ENCODE data around the gene BICRAL. TPM values are rescaled to one million over a fixed set of nuclear protein-coding genes. Genes with fewer than 3 reads are reported as not detected.
"Not testable (repeated sequence)": the region's sequence is repeated elsewhere in the genome, so short reads cannot be mapped to it uniquely, and the experiment has no call there.

Gene BICRAL
- total and polyA plus RNA-seq, 2 donors: 6.4 to 6.7 TPM

- H3K9me3 ChIP-seq (ENCODE audit: control insufficient read depth in 2 of 2, insufficient read depth in 1 of 2, low read length in 1 of 2): no peaks in the 10 kb centered on the region
- H3K27me3 ChIP-seq (ENCODE audit: control insufficient read depth in 2 of 2, insufficient read depth in 1 of 2, low read length in 1 of 2): no peaks in the 10 kb centered on the region
- WGBS: 95% methylated on average over 3 of the region's 3 CpGs
- peaks cover 9 to 16% of the 10 kb centered on the region in 2 donors for H3K4me1 ChIP-seq (ENCODE audit: control insufficient read depth in 2 of 2, insufficient read depth in 2 of 2, low read length in 2 of 2)
- H3K36me3 ChIP-seq (ENCODE audit: control insufficient read depth in 2 of 2, insufficient read depth in 2 of 2, low read length in 1 of 2): peaks cover 7 to 10% of the 10 kb centered on the region in 2 donors
- no peak for DNase-seq (ENCODE audit: low read depth in 6 of 9, low spot score in 9 of 9)
- H3K4me3 ChIP-seq (ENCODE audit: low read length in 2 of 2): no peak overlapping the region
- H3K27ac ChIP-seq (ENCODE audit: low read depth in 1 of 2, low read length in 1 of 2): no peak overlapping the region
These were observed 95.8 kb downstream of the BICRAL start for GRCh38 chr6:42877695-42878094.

GRCh38 chr6:42879372-42880239 is 97.8 kb downstream of the BICRAL start, which contains the start of gene RPL7L1:
Gene RPL7L1, plus strand, starts transcription at chr6:42879616. Its CDS starts 295 bp downstream, at chr6:42879911.
- H3K27ac ChIP-seq (ENCODE audit: low read depth in 1 of 2, low read length in 1 of 2): peak within 1 kb of the TSS; percentile 95 to 98
- H3K27me3 ChIP-seq (ENCODE audit: control insufficient read depth in 2 of 2, insufficient read depth in 1 of 2, low read length in 1 of 2): no peaks in the 10 kb centered on the region
- H3K36me3 ChIP-seq (ENCODE audit: control insufficient read depth in 2 of 2, insufficient read depth in 2 of 2, low read length in 1 of 2): peaks cover 20 to 29% of the 10 kb centered on the region in 2 donors
- H3K4me1 ChIP-seq (ENCODE audit: control insufficient read depth in 2 of 2, insufficient read depth in 2 of 2, low read length in 2 of 2): peaks cover 9 to 16% of the 10 kb centered on the region in 2 donors
- peak; percentile 77 to 94 (median 85) for DNase-seq (ENCODE audit: low read depth in 6 of 9, low spot score in 9 of 9)
- no peaks in the 10 kb centered on the region for H3K9me3 ChIP-seq (ENCODE audit: control insufficient read depth in 2 of 2, insufficient read depth in 1 of 2, low read length in 1 of 2)
- peak within 1 kb of the TSS; percentile 75 to 86 for H3K4me3 ChIP-seq (ENCODE audit: low read length in 2 of 2)
- WGBS: under 1% methylated on average over 41 of the region's 41 CpGs

- DNase-seq (ENCODE audit: low read depth in 6 of 9, low spot score in 9 of 9); H3K9me3 ChIP-seq (ENCODE audit: control insufficient read depth in 2 of 2, insufficient read depth in 1 of 2, low read length in 1 of 2); H3K27me3 ChIP-seq (ENCODE audit: control insufficient read depth in 2 of 2, insufficient read depth in 1 of 2, low read length in 1 of 2): not testable (repeated sequence)
- H3K27ac ChIP-seq (ENCODE audit: low read depth in 1 of 2, low read length in 1 of 2): peak overlapping the region; percentile 92 to 95
- 20% methylated on average over 25 of the region's 25 CpGs for WGBS
- H3K4me1 ChIP-seq (ENCODE audit: control insufficient read depth in 2 of 2, insufficient read depth in 2 of 2, low read length in 2 of 2): peaks cover 9 to 16% of the 10 kb centered on the region in 2 donors
- peaks cover 27 to 33% of the 10 kb centered on the region in 2 donors for H3K36me3 ChIP-seq (ENCODE audit: control insufficient read depth in 2 of 2, insufficient read depth in 2 of 2, low read length in 1 of 2)
- H3K4me3 ChIP-seq (ENCODE audit: low read length in 2 of 2): peak overlapping the region; percentile 75 to 86
These were observed 98.5 kb downstream of the BICRAL start for GRCh38 chr6:42880240-42880817.

GRCh38 chr6:42880871-42881270 is 99.0 kb downstream of the BICRAL start:
- Histone ChIP-seq H3K36me3 (ENCODE audit: control insufficient read depth in 2 of 2, insufficient read depth in 2 of 2, low read length in 1 of 2) (peaks cover 32 to 38% of the 10 kb centered on the region in 2 donors), H3K4me3 (ENCODE audit: low read length in 2 of 2) (peak overlapping the region; percentile 75 to 86), H3K4me1 (ENCODE audit: control insufficient read depth in 2 of 2, insufficient read depth in 2 of 2, low read length in 2 of 2) (peaks cover 9 to 16% of the 10 kb centered on the region in 2 donors)
- H3K27me3 ChIP-seq (ENCODE audit: control insufficient read depth in 2 of 2, insufficient read depth in 1 of 2, low read length in 1 of 2); DNase-seq (ENCODE audit: low read depth in 6 of 9, low spot score in 9 of 9); H3K9me3 ChIP-seq (ENCODE audit: control insufficient read depth in 2 of 2, insufficient read depth in 1 of 2, low read length in 1 of 2); H3K27ac ChIP-seq (ENCODE audit: low read depth in 1 of 2, low read length in 1 of 2): not testable (repeated sequence)
- 90% methylated on average over 12 of the region's 12 CpGs for WGBS

- peaks cover 5 to 11% of the 10 kb centered on the region in 2 donors for H3K4me1 ChIP-seq (ENCODE audit: control insufficient read depth in 2 of 2, insufficient read depth in 2 of 2, low read length in 2 of 2)
- no peaks in the 10 kb centered on the region for H3K27me3 ChIP-seq (ENCODE audit: control insufficient read depth in 2 of 2, insufficient read depth in 1 of 2, low read length in 1 of 2)
- H3K27ac ChIP-seq (ENCODE audit: low read depth in 1 of 2, low read length in 1 of 2): no peak overlapping the region
- peaks cover 36 to 50% of the 10 kb centered on the region in 2 donors for H3K36me3 ChIP-seq (ENCODE audit: control insufficient read depth in 2 of 2, insufficient read depth in 2 of 2, low read length in 1 of 2)
- H3K4me3 ChIP-seq (ENCODE audit: low read length in 2 of 2): no peak overlapping the region
- peaks cover 0 to 5% of the 10 kb centered on the region in 2 donors for H3K9me3 ChIP-seq (ENCODE audit: control insufficient read depth in 2 of 2, insufficient read depth in 1 of 2, low read length in 1 of 2)
- no peak for DNase-seq (ENCODE audit: low read depth in 6 of 9, low spot score in 9 of 9)
- WGBS: 97% methylated on average over 4 of the region's 4 CpGs
These were observed 103.8 kb downstream of the BICRAL start for GRCh38 chr6:42885702-42886101.

- not testable (repeated sequence) for H3K27ac ChIP-seq (ENCODE audit: low read depth in 1 of 2, low read length in 1 of 2); DNase-seq (ENCODE audit: low read depth in 6 of 9, low spot score in 9 of 9); H3K4me3 ChIP-seq (ENCODE audit: low read length in 2 of 2); H3K9me3 ChIP-seq (ENCODE audit: control insufficient read depth in 2 of 2, insufficient read depth in 1 of 2, low read length in 1 of 2); H3K27me3 ChIP-seq (ENCODE audit: control insufficient read depth in 2 of 2, insufficient read depth in 1 of 2, low read length in 1 of 2)
- H3K4me1 ChIP-seq (ENCODE audit: control insufficient read depth in 2 of 2, insufficient read depth in 2 of 2, low read length in 2 of 2): peaks cover 2 to 14% of the 10 kb centered on the region in 2 donors
- H3K36me3 ChIP-seq (ENCODE audit: control insufficient read depth in 2 of 2, insufficient read depth in 2 of 2, low read length in 1 of 2): peaks cover 29 to 35% of the 10 kb centered on the region in 2 donors
- WGBS: 88% methylated on average over 4 of the region's 4 CpGs
These were observed 106.3 kb downstream of the BICRAL start for GRCh38 chr6:42888201-42888600.

GRCh38 chr6:42889815-42890214 is 108.0 kb downstream of the BICRAL start:
- H3K27me3 ChIP-seq (ENCODE audit: control insufficient read depth in 2 of 2, insufficient read depth in 1 of 2, low read length in 1 of 2): no peaks in the 10 kb centered on the region
- DNase-seq (ENCODE audit: low read depth in 6 of 9, low spot score in 9 of 9): no peak
- 86% methylated on average over 4 of the region's 4 CpGs for WGBS
- peak overlapping the region; percentile 78 to 95 for H3K4me3 ChIP-seq (ENCODE audit: low read length in 2 of 2)
- H3K4me1 ChIP-seq (ENCODE audit: control insufficient read depth in 2 of 2, insufficient read depth in 2 of 2, low read length in 2 of 2): peaks cover 2 to 23% of the 10 kb centered on the region in 2 donors
- H3K36me3 ChIP-seq (ENCODE audit: control insufficient read depth in 2 of 2, insufficient read depth in 2 of 2, low read length in 1 of 2): peaks cover 13 to 19% of the 10 kb centered on the region in 2 donors
- peaks cover 0 to 5% of the 10 kb centered on the region in 2 donors for H3K9me3 ChIP-seq (ENCODE audit: control insufficient read depth in 2 of 2, insufficient read depth in 1 of 2, low read length in 1 of 2)
- H3K27ac ChIP-seq (ENCODE audit: low read depth in 1 of 2, low read length in 1 of 2): peak overlapping the region; percentile 90 to 97

GRCh38 chr6:42890311-42891198 is 108.7 kb downstream of the BICRAL start:
- peak; percentile 85 to 96 (median 91) for DNase-seq (ENCODE audit: low read depth in 6 of 9, low spot score in 9 of 9)
- H3K27me3 ChIP-seq (ENCODE audit: control insufficient read depth in 2 of 2, insufficient read depth in 1 of 2, low read length in 1 of 2): no peaks in the 10 kb centered on the region
- WGBS: under 1% methylated on average over 63 of the region's 63 CpGs
- peaks cover 2 to 23% of the 10 kb centered on the region in 2 donors for H3K4me1 ChIP-seq (ENCODE audit: control insufficient read depth in 2 of 2, insufficient read depth in 2 of 2, low read length in 2 of 2)
- H3K27ac ChIP-seq (ENCODE audit: low read depth in 1 of 2, low read length in 1 of 2): peak overlapping the region; percentile 90 to 97
- H3K36me3 ChIP-seq (ENCODE audit: control insufficient read depth in 2 of 2, insufficient read depth in 2 of 2, low read length in 1 of 2): peaks cover 6 to 15% of the 10 kb centered on the region in 2 donors
- H3K9me3 ChIP-seq (ENCODE audit: control insufficient read depth in 2 of 2, insufficient read depth in 1 of 2, low read length in 1 of 2): peaks cover 0 to 5% of the 10 kb centered on the region in 2 donors
- H3K4me3 ChIP-seq (ENCODE audit: low read length in 2 of 2): peak overlapping the region; percentile 78 to 95
